ENCODE measurements around the gene CYP19A1. TPM values are rescaled to one million over a fixed set of nuclear protein-coding genes. Genes with fewer than 3 reads are reported as not detected.

Gene CYP19A1
- total and polyA plus RNA-seq, 7 donors: 0.10 to 4.7 (median 0.22) TPM

DNA sequence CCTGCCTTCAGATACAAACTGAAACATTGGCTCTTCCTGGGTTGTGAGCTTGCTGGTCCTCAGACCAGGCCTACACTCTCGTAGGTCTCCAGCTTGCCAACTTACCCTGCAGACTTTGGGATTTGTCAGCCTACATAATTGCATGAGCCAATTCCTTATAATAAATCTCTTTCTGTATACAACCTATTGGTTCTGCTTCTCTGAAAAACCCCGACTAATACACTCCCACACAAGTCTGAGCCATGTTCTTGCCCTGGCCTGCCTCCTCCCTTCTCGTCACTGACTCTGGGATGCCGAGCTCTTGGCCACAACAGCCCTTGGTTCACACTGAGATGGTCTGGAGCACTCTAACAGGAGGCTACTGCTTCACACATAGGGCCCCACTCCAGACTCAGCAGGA is 9.5 kb downstream of the CYP19A1 start:
- Histone ChIP-seq H3K27ac (no peak overlapping the region), H3K36me3 (ENCODE audit: insufficient read depth in 1 of 2, low read depth in 1 of 2) (no peaks in the 10 kb centered on the region), H3K27me3 (ENCODE audit: insufficient read depth in 3 of 3, low read length in 2 of 3) (no peaks in the 10 kb centered on the region), H3K4me3 (no peak overlapping the region), H3K4me1 (no peaks in the 10 kb centered on the region), H3K9me3 (no peaks in the 10 kb centered on the region)
- ATAC-seq (no peak), DNase-seq (no peak)
- intact Hi-C loops (cut with DNase I): no loop called here
- TF ChIP-seq, protein P1, sequence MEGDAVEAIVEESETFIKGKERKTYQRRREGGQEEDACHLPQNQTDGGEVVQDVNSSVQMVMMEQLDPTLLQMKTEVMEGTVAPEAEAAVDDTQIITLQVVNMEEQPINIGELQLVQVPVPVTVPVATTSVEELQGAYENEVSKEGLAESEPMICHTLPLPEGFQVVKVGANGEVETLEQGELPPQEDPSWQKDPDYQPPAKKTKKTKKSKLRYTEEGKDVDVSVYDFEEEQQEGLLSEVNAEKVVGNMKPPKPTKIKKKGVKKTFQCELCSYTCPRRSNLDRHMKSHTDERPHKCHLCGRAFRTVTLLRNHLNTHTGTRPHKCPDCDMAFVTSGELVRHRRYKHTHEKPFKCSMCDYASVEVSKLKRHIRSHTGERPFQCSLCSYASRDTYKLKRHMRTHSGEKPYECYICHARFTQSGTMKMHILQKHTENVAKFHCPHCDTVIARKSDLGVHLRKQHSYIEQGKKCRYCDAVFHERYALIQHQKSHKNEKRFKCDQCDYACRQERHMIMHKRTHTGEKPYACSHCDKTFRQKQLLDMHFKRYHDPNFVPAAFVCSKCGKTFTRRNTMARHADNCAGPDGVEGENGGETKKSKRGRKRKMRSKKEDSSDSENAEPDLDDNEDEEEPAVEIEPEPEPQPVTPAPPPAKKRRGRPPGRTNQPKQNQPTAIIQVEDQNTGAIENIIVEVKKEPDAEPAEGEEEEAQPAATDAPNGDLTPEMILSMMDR (IDR thresholded peaks at IDR 0.05): no peak
- WGBS, 3 donors: 82 to 88% (median 84%) methylated on average over 4 of the region's 4 CpGs

DNA sequence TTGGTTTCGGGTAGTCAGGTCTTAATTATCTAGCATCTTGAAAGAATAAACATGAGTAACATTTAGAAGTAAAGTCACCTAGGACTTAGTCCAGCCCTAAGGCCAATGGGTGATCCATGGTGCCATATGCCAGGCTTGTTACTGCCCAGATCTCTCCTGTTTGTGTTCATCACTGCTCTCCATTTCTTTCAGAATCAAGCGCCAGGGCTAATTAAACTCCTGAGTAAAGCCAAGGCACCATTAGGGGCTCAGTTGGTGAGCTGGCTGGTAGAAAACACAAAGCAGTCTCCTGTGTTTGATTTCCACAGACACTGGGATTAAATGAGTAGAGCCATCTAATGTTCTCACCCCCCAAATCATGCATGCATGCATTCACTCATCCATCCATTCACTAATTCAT is 11.3 kb downstream of the CYP19A1 start:
- Histone ChIP-seq H3K4me3 (no peak overlapping the region), H3K27me3 (ENCODE audit: insufficient read depth in 3 of 3, low read length in 2 of 3) (no peaks in the 10 kb centered on the region), H3K4me1 (no peaks in the 10 kb centered on the region), H3K9me3 (no peaks in the 10 kb centered on the region), H3K36me3 (ENCODE audit: insufficient read depth in 1 of 2, low read depth in 1 of 2) (no peaks in the 10 kb centered on the region), H3K27ac (no peak overlapping the region)
- TF ChIP-seq, protein P1 (IDR thresholded peaks at IDR 0.05): no peak
- intact Hi-C loops (cut with DNase I): no loop called here
- WGBS, 3 donors: 89 to 98% (median 90%) methylated on average over 2 of the region's 2 CpGs
- no peak for DNase-seq
- ATAC-seq: no peak

DNA sequence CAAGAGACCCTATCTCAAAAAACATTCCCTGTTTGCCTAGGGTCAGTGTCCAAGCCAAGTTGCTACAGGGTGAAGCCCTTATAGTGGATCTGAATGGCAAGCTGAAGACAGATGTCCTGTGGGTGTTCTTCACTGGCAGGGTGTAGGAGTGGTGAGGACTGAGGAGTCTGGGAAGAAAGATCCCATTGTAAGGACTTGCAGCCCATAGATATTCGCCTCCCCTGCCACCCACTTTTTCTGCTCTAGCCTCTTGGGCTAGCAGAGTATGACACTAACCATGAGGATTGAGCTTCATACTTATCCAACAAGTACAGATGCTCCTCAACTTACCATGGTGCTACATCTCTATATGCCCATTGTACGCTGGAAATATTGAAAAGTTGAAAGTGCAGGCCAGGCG is 13.2 kb downstream of the CYP19A1 start:
- TF ChIP-seq, protein P1 (IDR thresholded peaks at IDR 0.05): no peak
- H3K4me1 ChIP-seq: no peaks in the 10 kb centered on the region
- intact Hi-C loops (cut with DNase I): no loop called here
- H3K36me3 ChIP-seq (ENCODE audit: insufficient read depth in 1 of 2, low read depth in 1 of 2): no peaks in the 10 kb centered on the region
- no peak for DNase-seq
- no peaks in the 10 kb centered on the region for H3K9me3 ChIP-seq
- WGBS, 3 donors: 90 to 100% (median 95%) methylated on average over 3 of the region's 3 CpGs
- no peak overlapping the region for H3K27ac ChIP-seq
- H3K27me3 ChIP-seq (ENCODE audit: insufficient read depth in 3 of 3, low read length in 2 of 3): no peaks in the 10 kb centered on the region
- no peak for ATAC-seq
- no peak overlapping the region for H3K4me3 ChIP-seq

DNA sequence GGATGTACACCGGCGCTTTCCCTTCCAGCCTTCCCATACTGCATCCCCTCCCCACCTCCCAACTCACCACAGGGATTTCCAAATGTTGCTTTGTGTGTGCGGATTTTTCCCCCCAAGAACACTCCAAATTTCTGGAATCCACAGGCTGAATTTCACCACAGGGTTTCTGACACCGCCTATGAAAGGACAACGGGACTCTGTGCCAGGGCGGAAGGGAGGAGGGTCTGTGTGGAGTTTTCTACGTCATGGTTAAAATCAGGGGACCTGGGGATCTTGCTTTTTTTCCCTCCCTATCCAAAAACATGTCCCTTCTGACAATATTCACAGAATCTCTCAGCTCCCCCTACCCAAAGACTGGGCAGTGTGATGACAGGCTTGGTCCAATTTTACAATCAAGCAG is 14.6 kb downstream of the CYP19A1 start:
- H3K36me3 ChIP-seq (ENCODE audit: insufficient read depth in 1 of 2, low read depth in 1 of 2): no peaks in the 10 kb centered on the region
- intact Hi-C loops (cut with DNase I): no loop called here
- H3K27ac ChIP-seq: no peak overlapping the region
- H3K27me3 ChIP-seq (ENCODE audit: insufficient read depth in 3 of 3, low read length in 2 of 3): no peaks in the 10 kb centered on the region
- TF ChIP-seq, protein P1 (IDR thresholded peaks at IDR 0.05): no peak
- no peak overlapping the region for H3K4me3 ChIP-seq
- ATAC-seq (no peak), DNase-seq (no peak)
- H3K9me3 ChIP-seq: no peaks in the 10 kb centered on the region
- WGBS, 3 donors: 60 to 67% (median 60%) methylated on average over 7 of the region's 7 CpGs
- H3K4me1 ChIP-seq: no peaks in the 10 kb centered on the region

DNA sequence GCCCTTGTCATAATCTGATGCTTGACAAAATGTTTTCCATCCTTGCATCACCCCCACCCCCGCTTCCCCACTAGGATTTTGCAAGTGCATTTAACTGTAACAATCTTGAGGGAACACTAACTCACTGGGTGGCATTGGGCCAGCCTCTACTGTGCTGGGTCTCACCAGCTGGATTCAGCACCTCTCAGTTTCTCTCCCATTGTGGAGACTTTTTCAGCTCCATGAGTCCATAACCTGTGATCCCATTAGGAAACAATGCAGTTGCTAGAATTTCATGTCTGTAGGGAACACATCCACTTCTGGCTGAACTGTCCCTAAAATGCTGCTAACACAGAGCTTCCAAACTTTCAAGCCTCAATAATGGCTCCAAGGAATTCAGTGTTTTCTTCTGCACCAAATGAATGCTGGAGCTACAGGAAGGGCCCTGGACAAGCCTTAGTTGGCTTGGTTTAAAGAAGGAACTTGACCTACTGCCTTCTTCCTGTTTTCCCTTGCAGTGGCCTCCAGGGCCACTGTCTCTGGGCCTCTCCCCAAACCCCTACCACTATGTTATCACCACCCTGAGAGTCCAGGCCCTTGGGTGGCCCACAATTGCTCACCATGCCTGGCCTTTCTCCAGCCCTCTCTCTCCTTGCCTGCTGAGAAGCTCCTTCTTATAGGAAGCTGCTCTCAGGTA is 15.6 kb downstream of the CYP19A1 start:
- WGBS, 3 donors: 68 to 90% (median 88%) methylated on average over 1 of the region's 1 CpG
- Histone ChIP-seq H3K4me3 (no peak overlapping the region), H3K36me3 (ENCODE audit: insufficient read depth in 1 of 2, low read depth in 1 of 2) (no peaks in the 10 kb centered on the region), H3K4me1 (no peaks in the 10 kb centered on the region), H3K9me3 (no peaks in the 10 kb centered on the region), H3K27me3 (ENCODE audit: insufficient read depth in 3 of 3, low read length in 2 of 3) (no peaks in the 10 kb centered on the region), H3K27ac (peak overlapping the region; percentile 23)
- DNase-seq: peak; percentile 68 to 82
- peak in 2 of 4 donors; percentile 36 to 55 for ATAC-seq
- TF ChIP-seq, protein P1 (IDR thresholded peaks at IDR 0.05): no peak
- intact Hi-C loops (cut with DNase I): no loop called here
